ENCODE data around the gene UFSP2.

Gene UFSP2

GRCh38 chr4:185425647-185426352 lies at the start of gene UFSP2:
Gene UFSP2, minus strand, starts transcription at chr4:185425964. Its CDS starts 96 bp downstream, at chr4:185425868.
- H3K4me3 ChIP-seq (ENCODE audit: low read depth, low read length), result peak within 1 kb of the TSS; percentile 78
- peak; percentile 94 for DNase-seq (ENCODE audit: low read depth)
- TF ChIP-seq CTCF (IDR thresholded peaks at IDR 0.05; ENCODE audit: insufficient read depth, low read depth, low read length, missing control alignments), result no peak

- DNase-seq (ENCODE audit: low read depth), result no peak
- no peak for TF ChIP-seq CTCF (IDR thresholded peaks at IDR 0.05; ENCODE audit: insufficient read depth, low read depth, low read length, missing control alignments)
- H3K4me3 ChIP-seq (ENCODE audit: low read depth, low read length), result no peak overlapping the region
These were observed 47.5 kb upstream of the UFSP2 start for GRCh38 chr4:185473247-185473646.

- H3K4me3 ChIP-seq (ENCODE audit: low read depth, low read length), result peak overlapping the region; percentile 95
- peak; percentile 45 for DNase-seq (ENCODE audit: low read depth)
- no peak for TF ChIP-seq CTCF (IDR thresholded peaks at IDR 0.05; ENCODE audit: insufficient read depth, low read depth, low read length, missing control alignments)
These were observed 46.4 kb upstream of the UFSP2 start for GRCh38 chr4:185472103-185472542.

GRCh38 chr4:185471235-185472102 lies 45.7 kb upstream of the UFSP2 start, which contains the start of gene CCDC110:
Gene CCDC110, minus strand, starts transcription at chr4:185471733. Its CDS starts 50 bp downstream, at chr4:185471683.
- TF ChIP-seq CTCF (IDR thresholded peaks at IDR 0.05; ENCODE audit: insufficient read depth, low read depth, low read length, missing control alignments), result peak; percentile 64
- peak; percentile 98 for DNase-seq (ENCODE audit: low read depth)

GRCh38 chr4:185470501-185471195 lies 44.9 kb upstream of the UFSP2 start:
- DNase-seq (ENCODE audit: low read depth), result no peak
- no peak for TF ChIP-seq CTCF (IDR thresholded peaks at IDR 0.05; ENCODE audit: insufficient read depth, low read depth, low read length, missing control alignments)
- peak overlapping the region; percentile 59 for H3K4me3 ChIP-seq (ENCODE audit: low read depth, low read length)

More at GRCh38 chr4:185471235-185472102, 45.7 kb upstream of the UFSP2 start, which contains the start of gene CCDC110:
- peak within 1 kb of the TSS; percentile 95 for H3K4me3 ChIP-seq (ENCODE audit: low read depth, low read length)

- no peak for TF ChIP-seq CTCF (IDR thresholded peaks at IDR 0.05; ENCODE audit: insufficient read depth, low read depth, low read length, missing control alignments)
- no peak overlapping the region for H3K4me3 ChIP-seq (ENCODE audit: low read depth, low read length)
- DNase-seq (ENCODE audit: low read depth), result no peak
These were observed 43.9 kb upstream of the UFSP2 start for GRCh38 chr4:185469580-185470154.

All from GM12865 (cell line).